Measurements from ENCODE around the gene PDCD5. TPM values are rescaled to one million over a fixed set of nuclear protein-coding genes. Genes with fewer than 3 reads are reported as not detected.

The PDCD5 gene
- polyA plus RNA-seq, 2 of the 4 experiments (the other 2 are of a cell fraction), result 445 to 549 TPM

GRCh38 chr19:32573492-32573794 lies 7.5 kb upstream of the PDCD5 start:
- WGBS (ENCODE audit: missing lambda C conversion rate), result 84% methylated on average over 3 of the region's 3 CpGs
- H3K4me3 ChIP-seq, result no peak overlapping the region
- H3K9me3 ChIP-seq, result no peaks in the 10 kb centered on the region
- DNase-seq (ENCODE audit: low read depth in 1 of 2, low spot score in 1 of 2) (no peak), ATAC-seq (no peak), FAIRE-seq (no peak)
- H3K4me2 ChIP-seq, result no peak overlapping the region
- ChIA-PET CTCF (interaction anchor here (0.6 to 9.3 kb wide), 14 partner anchors 15 to 1906 kb away, joined by 3 to 182 read pairs (median 4); no protein-coding TSS in a partner anchor), POLR2A (no interaction called here)
- H3K4me1 ChIP-seq, result peaks cover 4% of the 10 kb centered on the region; the same call in 2 of the 3 replicates
- TF ChIP-seq PHF8 (IDR thresholded peaks at IDR 0.05; ENCODE audit: borderline replicate concordance, low read depth) (no peak), JUNB (IDR thresholded peaks at IDR 0.05) (no peak), POLR2AphosphoS2 (conservative IDR thresholded peaks at IDR 0.05; ENCODE audit: low read length) (no peak), HES2 (IDR thresholded peaks at IDR 0.05) (no peak), ZNF302 (CRISPR knock-in tag; IDR thresholded peaks at IDR 0.05) (no peak), RAD21 (conservative IDR thresholded peaks at IDR 0.05 in 1 of 2, IDR thresholded peaks at IDR 0.05 in 1 of 2) (no peak), SREBF2 (IDR thresholded peaks at IDR 0.05) (no peak), HOXA7 (CRISPR knock-in tag; IDR thresholded peaks at IDR 0.05) (no peak), ATOH8 (CRISPR knock-in tag; IDR thresholded peaks at IDR 0.05; ENCODE audit: low read depth) (no peak), CHD4 (IDR thresholded peaks at IDR 0.05; ENCODE audit: borderline replicate concordance) (no peak), RNF2 (IDR thresholded peaks at IDR 0.05; ENCODE audit: borderline replicate concordance, low read depth) (no peak), PBX3 (IDR thresholded peaks at IDR 0.05) (no peak), CBX8 (IDR thresholded peaks at IDR 0.05) (no peak), EHMT2 (IDR thresholded peaks at IDR 0.05; ENCODE audit: low read depth) (no peak), CBX2 (IDR thresholded peaks at IDR 0.05; ENCODE audit: borderline replicate concordance, low read depth) (no peak), KDM5A (IDR thresholded peaks at IDR 0.05) (no peak), NFE2L2 (conservative IDR thresholded peaks at IDR 0.05; ENCODE audit: low read length) (no peak)
- no peak overlapping the region for H3K27ac ChIP-seq

- no peak for DNase-seq (ENCODE audit: low read depth in 1 of 2, low spot score in 1 of 2)
- no peaks in the 10 kb centered on the region for H3K9me3 ChIP-seq
- no peak for ATAC-seq
- no peak for FAIRE-seq
- peaks cover 6% of the 10 kb centered on the region for H3K4me1 ChIP-seq
- H3K27ac ChIP-seq, result no peak overlapping the region
- TF ChIP-seq FOXS1 (CRISPR knock-in tag; IDR thresholded peaks at IDR 0.05) (no peak), MAZ (IDR thresholded peaks at IDR 0.05; ENCODE audit: borderline replicate concordance, low read depth, low read length) (no peak), CHD4 (IDR thresholded peaks at IDR 0.05; ENCODE audit: borderline replicate concordance) (no peak), KDM1A (IDR thresholded peaks at IDR 0.05; ENCODE audit: low read depth) (no peak), CEBPB (IDR thresholded peaks at IDR 0.05) (no peak), SREBF2 (IDR thresholded peaks at IDR 0.05) (no peak), MYC (IDR thresholded peaks at IDR 0.05; ENCODE audit: borderline replicate concordance, low read length) (no peak), ZC3H11A (IDR thresholded peaks at IDR 0.05) (no peak), GATA3 (IDR thresholded peaks at IDR 0.05; ENCODE audit: borderline replicate concordance) (no peak), SMC3 (IDR thresholded peaks at IDR 0.05) (no peak), HOXA7 (CRISPR knock-in tag; IDR thresholded peaks at IDR 0.05) (no peak), USF2 (IDR thresholded peaks at IDR 0.05) (no peak), BHLHE40 (IDR thresholded peaks at IDR 0.05; ENCODE audit: low read depth, low read length) (no peak), POLR2AphosphoS2 (conservative IDR thresholded peaks at IDR 0.05; ENCODE audit: low read length) (no peak), EHF (CRISPR knock-in tag; IDR thresholded peaks at IDR 0.05) (no peak), ZNF302 (CRISPR knock-in tag; IDR thresholded peaks at IDR 0.05) (no peak), E2F6 (IDR thresholded peaks at IDR 0.05; ENCODE audit: borderline replicate concordance, low read depth) (no peak), ESRRA (IDR thresholded peaks at IDR 0.05; ENCODE audit: borderline replicate concordance, low read length) (no peak)
- ChIA-PET POLR2A (no interaction called here), CTCF (interaction anchor here (1.0 to 9.3 kb wide), 3 partner anchors 122 to 1894 kb away, joined by 3 to 182 read pairs (median 4); no protein-coding TSS in a partner anchor)
- H3K4me2 ChIP-seq, result no peak overlapping the region
- WGBS (ENCODE audit: missing lambda C conversion rate), result 63% methylated on average over 1 of the region's 1 CpG
- H3K4me3 ChIP-seq, result no peak overlapping the region
Observed at GRCh38 chr19:32576790-32577189, 4.2 kb upstream of the PDCD5 start.
